Stomach smooth muscle (tissue), 2 donors: ENCODE measurements around the gene LGR4.

Experiments used
- H3K27ac ChIP-seq: one replicate; pipeline ENCODE4 v1.7.0; 2013; ENCODE audit warnings: mild to moderate bottlenecking, low read length, inconsistent platforms
- H3K27me3 ChIP-seq, 2 donors: one replicate each; pipeline ENCODE4 v1.7.0; 2013; ENCODE audit warnings: low read length in 2 of 2; ENCODE audit not compliant: insufficient read depth in 2 of 2, control insufficient read depth in 1 of 2
- H3K36me3 ChIP-seq, 2 donors: one replicate each; pipeline ENCODE4 v1.7.0; 2013; ENCODE audit warnings: low read length in 2 of 2; ENCODE audit not compliant: control insufficient read depth in 2 of 2, insufficient read depth in 2 of 2
- H3K4me1 ChIP-seq: one replicate; pipeline ENCODE4 v1.7.0; 2013; ENCODE audit warnings: low read length; ENCODE audit not compliant: control insufficient read depth, insufficient read depth
- H3K4me3 ChIP-seq, 2 donors: one replicate each; pipeline ENCODE4 v1.7.0; 2013; ENCODE audit warnings: low read length in 2 of 2
- H3K9ac ChIP-seq, 2 donors: one replicate each; pipeline ENCODE4 v1.7.0; 2013; ENCODE audit warnings: low read length in 2 of 2, mild to moderate bottlenecking in 1 of 2
- H3K9me3 ChIP-seq, 2 donors: one replicate each; pipeline ENCODE4 v1.7.0; 2013; ENCODE audit warnings: low read length in 2 of 2; ENCODE audit not compliant: control insufficient read depth in 2 of 2
- donor health status: healthy.
- donor health status: Pancreatic carcinoma.

LGR4 gene

DNA sequence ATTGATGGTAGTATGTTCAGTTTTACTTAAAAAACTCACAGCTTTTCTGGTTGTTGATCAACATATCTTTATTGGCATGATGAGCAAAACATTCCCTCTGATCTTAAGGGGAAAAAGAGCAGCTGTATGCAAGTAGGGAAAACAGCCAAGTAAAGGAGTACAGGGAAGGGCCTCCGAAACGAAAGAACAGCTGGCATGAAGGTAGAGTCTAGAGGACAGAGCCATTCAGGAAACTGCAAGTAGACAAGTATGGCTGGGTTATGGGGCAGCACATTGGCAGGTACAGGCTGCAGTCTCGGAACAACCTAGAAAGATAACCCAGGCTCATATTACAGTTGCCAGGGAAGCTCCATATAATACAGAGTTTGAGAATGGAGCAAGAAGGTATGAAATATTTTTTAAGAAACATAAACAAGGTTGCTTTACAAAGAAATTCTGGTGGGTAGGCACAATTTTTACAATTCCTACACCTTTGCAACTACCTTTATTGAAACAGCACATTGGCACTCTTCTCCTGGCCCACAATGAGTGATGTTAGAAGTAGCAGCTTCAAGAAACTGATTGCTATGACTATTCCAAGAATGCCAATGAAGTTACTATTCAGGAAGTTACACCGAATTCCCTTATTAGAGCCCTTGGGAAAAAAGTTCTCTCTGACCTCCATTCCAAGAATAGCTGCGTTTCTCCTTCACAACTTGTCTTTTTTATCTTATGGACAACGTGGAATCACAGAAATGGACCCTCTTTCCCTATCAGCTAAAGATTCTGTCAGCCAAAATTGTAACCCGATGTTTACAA is 45.2 kb downstream of the LGR4 start:
- Histone ChIP-seq H3K27ac (no peak overlapping the region), H3K9me3 (no peaks in the 10 kb centered on the region), H3K36me3 (no peaks in the 10 kb centered on the region), H3K27me3 (no peaks in the 10 kb centered on the region), H3K9ac (no peak overlapping the region), H3K4me1 (no peaks in the 10 kb centered on the region), H3K4me3 (no peak overlapping the region)

DNA sequence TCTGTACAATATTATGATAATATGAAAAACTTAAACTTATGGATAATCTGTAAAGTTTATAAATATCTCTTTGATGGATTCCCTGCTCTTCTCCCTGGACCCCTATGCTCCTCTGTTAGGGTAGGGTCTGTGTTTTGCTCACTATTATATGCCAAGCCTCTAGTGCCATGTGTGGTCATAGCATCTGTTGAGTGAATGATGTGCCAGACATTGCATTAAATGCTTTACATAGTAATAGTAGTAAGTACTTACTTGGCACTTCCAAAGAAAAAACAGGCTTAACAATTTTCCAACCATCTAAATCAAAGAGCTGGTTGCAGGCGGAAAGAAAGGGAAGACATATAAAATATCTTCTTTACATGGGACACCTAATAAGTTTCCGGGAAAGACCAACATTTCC is 46.8 kb downstream of the LGR4 start:
- no peaks in the 10 kb centered on the region for H3K27me3 ChIP-seq
- no peak overlapping the region for H3K27ac ChIP-seq
- H3K9me3 ChIP-seq, result no peaks in the 10 kb centered on the region
- H3K4me3 ChIP-seq, result no peak overlapping the region
- no peaks in the 10 kb centered on the region for H3K4me1 ChIP-seq
- no peak overlapping the region for H3K9ac ChIP-seq
- no peaks in the 10 kb centered on the region for H3K36me3 ChIP-seq

- H3K4me1 ChIP-seq, result no peaks in the 10 kb centered on the region
- no peaks in the 10 kb centered on the region for H3K9me3 ChIP-seq
- H3K27ac ChIP-seq, result no peak overlapping the region
- H3K4me3 ChIP-seq, result no peak overlapping the region
- H3K36me3 ChIP-seq, result no peaks in the 10 kb centered on the region
- H3K9ac ChIP-seq, result no peak overlapping the region
- no peaks in the 10 kb centered on the region for H3K27me3 ChIP-seq
Measured at GRCh38 chr11:27423125-27423524, 49.5 kb downstream of the LGR4 start.

GRCh38 chr11:27421819-27422494 is 50.6 kb downstream of the LGR4 start:
- Histone ChIP-seq H3K27me3 (no peaks in the 10 kb centered on the region), H3K4me3 (no peak overlapping the region), H3K36me3 (no peaks in the 10 kb centered on the region), H3K4me1 (no peaks in the 10 kb centered on the region), H3K27ac (no peak overlapping the region), H3K9ac (no peak overlapping the region), H3K9me3 (no peaks in the 10 kb centered on the region)

DNA sequence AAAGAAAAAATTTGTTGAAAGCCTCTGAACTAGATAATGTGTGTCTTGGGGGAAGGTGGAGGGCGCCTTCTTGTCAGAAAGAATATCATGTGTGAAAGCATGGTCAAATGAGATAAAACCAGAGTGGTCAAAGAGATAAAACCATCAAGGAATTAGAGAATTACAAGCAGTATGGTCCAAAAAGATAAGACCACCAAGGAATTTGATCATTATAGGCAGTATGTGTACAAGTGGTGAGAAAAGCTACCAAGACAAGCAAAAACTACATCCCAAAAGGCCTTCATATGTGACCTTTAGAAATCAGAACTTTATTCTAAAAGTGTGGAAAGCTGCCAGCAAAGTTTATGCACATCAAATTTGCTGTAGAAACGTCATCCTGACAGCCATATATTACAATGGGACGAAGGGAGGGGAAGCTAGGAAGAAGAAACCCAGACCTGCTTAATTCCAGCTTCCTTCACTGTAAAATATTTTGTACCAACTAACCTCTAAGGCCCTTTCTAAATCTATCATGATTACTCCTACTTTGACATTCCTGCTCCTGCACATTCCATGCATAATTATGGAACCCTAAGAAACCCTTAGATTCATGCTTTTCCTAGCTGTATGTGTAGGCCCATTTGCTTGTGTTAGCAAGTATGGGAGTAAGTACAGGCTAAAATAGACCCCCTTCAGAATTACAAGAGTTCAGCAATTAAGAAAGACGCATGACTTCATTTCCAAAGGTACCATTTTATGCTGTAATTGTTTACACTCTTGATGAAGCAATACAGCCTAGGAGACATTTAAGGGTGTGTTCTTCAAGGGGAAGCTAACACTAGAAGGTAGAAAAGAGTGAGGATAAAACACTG is 51.6 kb downstream of the LGR4 start:
- Histone ChIP-seq H3K9ac (no peak overlapping the region), H3K36me3 (no peaks in the 10 kb centered on the region), H3K4me1 (no peaks in the 10 kb centered on the region), H3K4me3 (no peak overlapping the region), H3K27ac (no peak overlapping the region), H3K27me3 (no peaks in the 10 kb centered on the region), H3K9me3 (no peaks in the 10 kb centered on the region)

DNA sequence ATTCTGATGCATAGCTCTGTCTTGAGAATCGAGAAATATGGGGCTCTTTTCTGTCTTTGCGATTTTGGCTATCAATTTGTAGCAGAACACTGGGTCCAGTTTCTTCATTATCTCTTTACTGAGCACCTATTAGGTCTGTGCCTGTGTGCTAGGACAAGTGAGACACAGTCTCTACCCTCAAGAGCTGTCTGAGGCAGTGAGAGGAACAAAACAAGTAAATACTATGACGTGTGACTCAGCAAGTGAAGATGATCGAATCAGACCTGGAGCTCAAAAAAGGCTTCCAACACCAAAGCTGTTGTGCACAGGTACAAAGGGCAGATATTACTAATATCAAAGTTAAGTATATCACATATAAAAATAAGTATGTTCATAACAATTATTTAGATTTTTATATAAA is 52.4 kb downstream of the LGR4 start:
- no peak overlapping the region for H3K27ac ChIP-seq
- no peaks in the 10 kb centered on the region for H3K27me3 ChIP-seq
- no peaks in the 10 kb centered on the region for H3K36me3 ChIP-seq
- no peaks in the 10 kb centered on the region for H3K9me3 ChIP-seq
- no peak overlapping the region for H3K4me3 ChIP-seq
- no peak overlapping the region for H3K9ac ChIP-seq
- no peaks in the 10 kb centered on the region for H3K4me1 ChIP-seq

- no peak overlapping the region for H3K4me3 ChIP-seq
- no peaks in the 10 kb centered on the region for H3K4me1 ChIP-seq
- no peaks in the 10 kb centered on the region for H3K36me3 ChIP-seq
- no peak overlapping the region for H3K27ac ChIP-seq
- H3K27me3 ChIP-seq, result no peaks in the 10 kb centered on the region
- H3K9ac ChIP-seq, result no peak overlapping the region
- no peaks in the 10 kb centered on the region for H3K9me3 ChIP-seq
Measured at GRCh38 chr11:27418356-27418755, 54.2 kb downstream of the LGR4 start.

- H3K27ac ChIP-seq, result no peak overlapping the region
- no peak overlapping the region for H3K9ac ChIP-seq
- no peaks in the 10 kb centered on the region for H3K9me3 ChIP-seq
- no peaks in the 10 kb centered on the region for H3K36me3 ChIP-seq
- no peak overlapping the region for H3K4me3 ChIP-seq
- no peaks in the 10 kb centered on the region for H3K4me1 ChIP-seq
- H3K27me3 ChIP-seq, result no peaks in the 10 kb centered on the region
Measured at GRCh38 chr11:27416568-27417176, 55.9 kb downstream of the LGR4 start.

- Histone ChIP-seq H3K36me3 (no peaks in the 10 kb centered on the region), H3K9ac (no peak overlapping the region), H3K27ac (no peak overlapping the region), H3K27me3 (no peaks in the 10 kb centered on the region), H3K9me3 (no peaks in the 10 kb centered on the region), H3K4me1 (no peaks in the 10 kb centered on the region), H3K4me3 (no peak overlapping the region)
Measured at GRCh38 chr11:27414644-27415043, 57.9 kb downstream of the LGR4 start.

GRCh38 chr11:27413218-27413617 is 59.4 kb downstream of the LGR4 start:
- H3K27ac ChIP-seq, result no peak overlapping the region
- H3K36me3 ChIP-seq, result no peaks in the 10 kb centered on the region
- no peak overlapping the region for H3K9ac ChIP-seq
- H3K4me3 ChIP-seq, result no peak overlapping the region
- H3K4me1 ChIP-seq, result no peaks in the 10 kb centered on the region
- no peaks in the 10 kb centered on the region for H3K9me3 ChIP-seq
- no peaks in the 10 kb centered on the region for H3K27me3 ChIP-seq
